Activated CD8-positive, alpha-beta memory T cell treated with anti-CD3 and anti-CD28 coated beads, Interleukin-2, amount 10 ng/mL, durations not matched to agents 7 days and 5 days (primary cell): ENCODE data around the gene KIF21A. TPM values are rescaled to one million over a fixed set of nuclear protein-coding genes. Genes with fewer than 3 reads are reported as not detected.

ENCODE experiments used
- ATAC-seq: fragments of 150-1000 bp; cut with Tn5 transposase; one replicate; pipeline ENCODE4 v1.10.0; 2021; ENCODE audit warnings: moderate library complexity
- CTCF ChIA-PET: fragments of 350-600 bp; sonication (Branson Sonifier 250); formaldehyde crosslinking; loops from one replicate; lab custom pipeline; 2021; ENCODE audit warnings: antibody characterized with exemption; lab: Charles Lee
- DNase-seq: peaks from one replicate; pipeline ENCODE4 v3.0.0-alpha.2; 2020
- H3K27ac Mint-ChIP-seq: one replicate; pipeline ENCODE4 v1.8.0; 2021; ENCODE audit warnings: mild to moderate bottlenecking, mixed read lengths
- H3K27me3 Mint-ChIP-seq: one replicate; pipeline ENCODE4 v1.8.0; 2021; ENCODE audit warnings: mixed read lengths
- H3K36me3 Mint-ChIP-seq: one replicate; pipeline ENCODE4 v1.8.0; 2021; ENCODE audit warnings: mild to moderate bottlenecking, mixed read lengths
- H3K4me1 Mint-ChIP-seq: one replicate; pipeline ENCODE4 v1.8.0; 2021; ENCODE audit warnings: mixed read lengths
- H3K4me3 Mint-ChIP-seq: one replicate; pipeline ENCODE4 v1.8.0; 2021; ENCODE audit warnings: mild to moderate bottlenecking, moderate library complexity, mixed read lengths
- H3K9me3 Mint-ChIP-seq: one replicate; pipeline ENCODE4 v1.8.0; 2022; ENCODE audit warnings: low read depth, mixed read lengths
- total RNA-seq, 2 experiments: library from RNA; stranded (reverse); gene quantifications; one replicate each; pipeline ENCODE4 v1.2.3, GENCODE V29; 2021

The KIF21A gene
- total RNA-seq, 2 experiments from 2014 or later, result 22.8 to 33.6 TPM

DNA sequence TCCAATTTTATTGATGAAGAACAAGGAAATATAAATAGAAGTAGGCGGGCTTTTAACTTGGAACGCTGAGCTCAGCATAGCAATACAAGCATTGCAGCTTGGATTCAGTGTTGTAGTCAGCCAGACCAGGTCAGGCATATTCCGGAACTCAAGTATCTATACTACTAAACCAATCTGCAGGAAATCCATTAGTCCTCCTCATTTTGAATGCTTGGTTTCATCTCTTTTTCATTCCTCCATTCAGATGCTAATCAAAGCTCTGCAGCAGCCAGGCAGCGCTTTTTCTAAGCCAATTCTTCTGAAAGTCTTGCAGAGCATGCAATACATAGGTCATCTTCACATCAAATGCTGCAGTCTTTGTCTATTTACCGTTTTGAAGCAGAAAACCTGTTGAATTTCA lies 49.0 kb downstream of the KIF21A start:
- H3K27ac Mint-ChIP-seq, result no peak overlapping the region
- no peak for ATAC-seq

GRCh38 chr12:39393179-39393578 lies 49.7 kb downstream of the KIF21A start:
- H3K4me3 Mint-ChIP-seq, result no peak overlapping the region
- H3K27ac Mint-ChIP-seq, result no peak overlapping the region
- no peaks in the 10 kb centered on the region for H3K27me3 Mint-ChIP-seq
- CTCF ChIA-PET, result no interaction called here
- H3K36me3 Mint-ChIP-seq, result peaks cover 14% of the 10 kb centered on the region
- ATAC-seq, result no peak
- DNase-seq, result no peak
- H3K4me1 Mint-ChIP-seq, result peaks cover 3% of the 10 kb centered on the region
- H3K9me3 Mint-ChIP-seq, result peaks cover 3% of the 10 kb centered on the region

More for the DNA sequence above, 49.0 kb downstream of the KIF21A start:
- peaks cover 3% of the 10 kb centered on the region for H3K9me3 Mint-ChIP-seq
- no peaks in the 10 kb centered on the region for H3K27me3 Mint-ChIP-seq
- CTCF ChIA-PET, result interaction anchor here (0.9 kb wide), 1 partner anchor 10 kb away, joined by 3 read pairs; no protein-coding TSS in a partner anchor
- no peak overlapping the region for H3K4me3 Mint-ChIP-seq
- H3K36me3 Mint-ChIP-seq, result peaks cover 11% of the 10 kb centered on the region
- no peak for DNase-seq
- H3K4me1 Mint-ChIP-seq, result peaks cover 3% of the 10 kb centered on the region

DNA sequence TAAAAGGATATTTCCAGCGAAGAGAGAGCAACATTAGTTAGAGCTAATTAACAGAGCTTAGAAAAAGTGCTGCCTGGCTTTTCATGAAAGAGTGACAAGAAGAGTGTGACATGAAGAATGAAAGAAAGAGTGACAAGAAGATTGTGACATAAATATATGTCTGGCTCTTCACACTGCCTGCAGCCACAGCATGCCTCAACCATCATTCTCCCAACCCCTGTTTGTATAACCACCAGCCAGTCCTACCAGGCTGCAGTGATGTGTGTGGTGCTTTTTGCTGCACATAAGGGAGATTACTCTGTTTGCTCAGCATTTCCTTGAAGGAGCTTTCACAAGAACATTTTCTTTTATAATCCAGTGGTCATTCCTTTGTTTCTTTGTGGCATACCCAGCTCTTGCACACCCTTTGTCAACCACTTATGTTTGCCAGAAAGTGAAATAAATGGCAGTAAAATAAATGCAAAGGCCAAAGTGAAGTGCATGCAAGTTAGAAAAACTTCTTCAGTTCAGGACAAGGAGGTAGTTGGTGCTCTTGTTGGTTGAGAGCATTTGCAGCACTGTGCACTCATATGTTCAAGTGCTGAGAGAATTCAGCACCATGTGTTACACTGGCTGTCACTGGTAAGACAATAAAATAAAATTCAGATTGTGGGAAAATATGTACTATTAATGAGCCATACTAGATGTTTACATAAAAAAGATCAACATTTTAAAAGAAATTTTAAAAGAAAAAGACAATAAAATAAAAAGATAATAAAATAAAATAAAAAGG lies 50.6 kb downstream of the KIF21A start:
- Mint-ChIP-seq H3K4me1 (peaks cover 3% of the 10 kb centered on the region), H3K36me3 (peaks cover 17% of the 10 kb centered on the region), H3K4me3 (no peak overlapping the region), H3K9me3 (peaks cover 3% of the 10 kb centered on the region), H3K27ac (no peak overlapping the region), H3K27me3 (no peaks in the 10 kb centered on the region)
- CTCF ChIA-PET, result no interaction called here
- ATAC-seq, result no peak
- no peak for DNase-seq

- DNase-seq (no peak), ATAC-seq (no peak)
- H3K4me1 Mint-ChIP-seq, result peaks cover 3% of the 10 kb centered on the region
- no peak overlapping the region for H3K27ac Mint-ChIP-seq
- no peak overlapping the region for H3K4me3 Mint-ChIP-seq
- H3K9me3 Mint-ChIP-seq, result peaks cover 3% of the 10 kb centered on the region
- CTCF ChIA-PET, result no interaction called here
- H3K27me3 Mint-ChIP-seq, result no peaks in the 10 kb centered on the region
- peaks cover 16% of the 10 kb centered on the region for H3K36me3 Mint-ChIP-seq
These were observed 52.2 kb downstream of the KIF21A start for GRCh38 chr12:39390752-39391151.

- H3K4me3 Mint-ChIP-seq, result no peak overlapping the region
These were observed 53.3 kb downstream of the KIF21A start for GRCh38 chr12:39389399-39390150.

GRCh38 chr12:39386335-39386734 lies 56.6 kb downstream of the KIF21A start:
- no peak for ATAC-seq
- no peaks in the 10 kb centered on the region for H3K9me3 Mint-ChIP-seq

More at GRCh38 chr12:39389399-39390150, 53.3 kb downstream of the KIF21A start:
- H3K36me3 Mint-ChIP-seq, result peaks cover 14% of the 10 kb centered on the region
- H3K27me3 Mint-ChIP-seq, result no peaks in the 10 kb centered on the region
- no peak for ATAC-seq
- no peaks in the 10 kb centered on the region for H3K9me3 Mint-ChIP-seq
- DNase-seq, result no peak
- peaks cover 3% of the 10 kb centered on the region for H3K4me1 Mint-ChIP-seq
- no peak overlapping the region for H3K27ac Mint-ChIP-seq
- CTCF ChIA-PET, result no interaction called here

DNA sequence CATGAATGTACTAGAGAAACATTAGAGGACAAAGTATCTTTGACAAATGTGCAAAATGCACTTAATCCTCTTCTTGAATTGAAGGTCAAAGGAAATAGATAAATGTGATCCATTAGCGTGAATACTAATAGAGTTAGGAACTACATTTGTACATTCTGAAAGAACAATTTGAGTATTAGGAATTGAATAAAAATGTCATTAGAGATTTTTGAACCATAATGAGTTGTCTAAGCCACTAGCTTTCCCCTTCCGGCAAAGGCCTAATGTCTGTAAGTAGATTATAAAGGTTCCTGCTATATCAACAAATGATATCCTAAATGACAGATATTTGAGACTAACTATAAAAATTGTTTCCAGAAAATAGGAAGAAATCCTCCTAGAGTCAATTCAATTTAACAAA lies 59.8 kb downstream of the KIF21A start:
- peaks cover 6% of the 10 kb centered on the region for H3K36me3 Mint-ChIP-seq
- no peaks in the 10 kb centered on the region for H3K9me3 Mint-ChIP-seq
- CTCF ChIA-PET, result no interaction called here
- no peak overlapping the region for H3K4me3 Mint-ChIP-seq
- peaks cover 4% of the 10 kb centered on the region for H3K4me1 Mint-ChIP-seq
- H3K27me3 Mint-ChIP-seq, result no peaks in the 10 kb centered on the region
- ATAC-seq (no peak), DNase-seq (no peak)
- H3K27ac Mint-ChIP-seq, result no peak overlapping the region

More at GRCh38 chr12:39386335-39386734, 56.6 kb downstream of the KIF21A start:
- DNase-seq, result no peak
- no peak overlapping the region for H3K27ac Mint-ChIP-seq
- CTCF ChIA-PET, result interaction anchor here (1.3 kb wide), 1 partner anchor 13 kb away, joined by 3 read pairs; no protein-coding TSS in a partner anchor
- no peak overlapping the region for H3K4me3 Mint-ChIP-seq
- no peaks in the 10 kb centered on the region for H3K27me3 Mint-ChIP-seq
- H3K4me1 Mint-ChIP-seq, result peaks cover 2% of the 10 kb centered on the region
- peaks cover 11% of the 10 kb centered on the region for H3K36me3 Mint-ChIP-seq

DNA sequence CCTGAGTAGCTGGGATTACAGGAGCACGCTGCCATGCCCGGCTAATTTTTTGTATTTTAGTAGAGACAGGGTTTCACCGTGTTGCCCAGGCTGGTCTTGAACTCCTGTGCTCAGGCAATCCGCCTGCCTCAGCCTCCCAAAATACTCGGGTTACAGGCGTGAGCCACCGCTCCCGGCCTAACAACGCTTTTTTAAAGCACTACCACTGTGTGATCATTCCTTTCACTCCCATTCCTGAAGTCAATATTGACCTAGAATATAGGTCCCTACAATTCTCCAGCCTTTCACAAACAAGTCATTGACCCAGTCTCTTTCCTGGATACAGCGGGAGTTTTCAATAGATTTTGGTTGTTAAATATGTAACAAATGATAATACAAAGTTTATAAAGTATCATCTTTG lies 62.8 kb downstream of the KIF21A start:
- no peak for DNase-seq
- ATAC-seq, result no peak
- no peak overlapping the region for H3K4me3 Mint-ChIP-seq
- H3K36me3 Mint-ChIP-seq, result peaks cover 7% of the 10 kb centered on the region
- H3K4me1 Mint-ChIP-seq, result peaks cover 9% of the 10 kb centered on the region
- no peak overlapping the region for H3K27ac Mint-ChIP-seq
- H3K9me3 Mint-ChIP-seq, result no peaks in the 10 kb centered on the region
- no peaks in the 10 kb centered on the region for H3K27me3 Mint-ChIP-seq
- CTCF ChIA-PET, result interaction anchor here (1.1 to 2.4 kb wide), 2 partner anchors 20 to 64 kb away, joined by 3 to 5 read pairs; no protein-coding TSS in a partner anchor

GRCh38 chr12:39378341-39378740 lies 64.6 kb downstream of the KIF21A start:
- Mint-ChIP-seq H3K9me3 (no peaks in the 10 kb centered on the region), H3K4me1 (peaks cover 15% of the 10 kb centered on the region), H3K4me3 (no peak overlapping the region), H3K27me3 (no peaks in the 10 kb centered on the region), H3K27ac (no peak overlapping the region), H3K36me3 (peaks cover 7% of the 10 kb centered on the region)
- ATAC-seq, result no peak
- no peak for DNase-seq
- CTCF ChIA-PET, result no interaction called here

DNA sequence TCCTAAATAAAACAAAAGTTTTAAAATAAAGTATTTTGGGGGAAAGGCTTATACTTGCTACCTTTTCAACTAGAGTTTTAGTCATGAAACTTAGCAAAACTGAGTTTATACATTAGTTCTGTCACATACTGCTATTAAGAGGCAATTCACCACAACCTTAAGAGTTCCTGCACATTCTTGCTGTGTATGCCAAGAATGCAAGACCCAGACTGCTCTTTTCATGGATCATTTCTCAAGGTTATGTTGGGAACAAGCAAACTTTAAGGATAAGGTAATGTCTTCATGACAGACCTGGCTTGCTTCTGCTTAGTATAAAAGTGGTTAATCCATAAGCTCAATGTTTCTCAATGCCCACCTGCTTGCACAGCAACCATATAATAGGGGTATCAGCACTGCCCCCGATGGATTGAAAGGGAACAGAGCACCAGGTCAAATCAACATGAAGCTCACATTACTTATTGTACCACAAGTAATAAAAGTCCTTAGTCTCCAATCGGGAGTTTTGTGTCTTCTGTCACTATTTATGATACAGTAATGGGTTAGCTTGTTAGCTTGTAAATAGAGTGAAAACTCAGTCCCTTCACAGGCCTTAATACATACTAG lies 67.6 kb downstream of the KIF21A start:
- CTCF ChIA-PET, result interaction anchor here (1.4 to 1.5 kb wide), 2 partner anchors 70 to 469 kb away, joined by 3 read pairs; no protein-coding TSS in a partner anchor
- no peak for DNase-seq
- H3K4me1 Mint-ChIP-seq, result peaks cover 32% of the 10 kb centered on the region
- no peak overlapping the region for H3K27ac Mint-ChIP-seq
- H3K4me3 Mint-ChIP-seq, result no peak overlapping the region
- H3K36me3 Mint-ChIP-seq, result peaks cover 17% of the 10 kb centered on the region
- ATAC-seq, result no peak
- no peaks in the 10 kb centered on the region for H3K27me3 Mint-ChIP-seq
- H3K9me3 Mint-ChIP-seq, result no peaks in the 10 kb centered on the region

- peaks cover 40% of the 10 kb centered on the region for H3K4me1 Mint-ChIP-seq
- peaks cover 21% of the 10 kb centered on the region for H3K36me3 Mint-ChIP-seq
- ATAC-seq (peak; percentile 99), DNase-seq (peak; percentile 68)
- peak overlapping the region; percentile 82 for H3K27ac Mint-ChIP-seq
- H3K27me3 Mint-ChIP-seq, result no peaks in the 10 kb centered on the region
- no peaks in the 10 kb centered on the region for H3K9me3 Mint-ChIP-seq
- H3K4me3 Mint-ChIP-seq, result peak overlapping the region; percentile 44
- CTCF ChIA-PET, result interaction anchor here (0.7 to 1.5 kb wide), 8 partner anchors 9 to 617 kb away, joined by 3 to 6 read pairs (median 3); no protein-coding TSS in a partner anchor
These were observed 70.0 kb downstream of the KIF21A start for GRCh38 chr12:39372929-39373328.

GRCh38 chr12:39372204-39372925 lies 70.6 kb downstream of the KIF21A start:
- Mint-ChIP-seq H3K4me1 (peaks cover 40% of the 10 kb centered on the region), H3K4me3 (peak overlapping the region; percentile 44), H3K36me3 (peaks cover 21% of the 10 kb centered on the region), H3K27me3 (no peaks in the 10 kb centered on the region), H3K27ac (peak overlapping the region; percentile 82), H3K9me3 (no peaks in the 10 kb centered on the region)
- DNase-seq, result no peak
- CTCF ChIA-PET, result interaction anchor here (0.7 to 1.3 kb wide), 5 partner anchors 9 to 617 kb away, joined by 3 to 6 read pairs (median 3); no protein-coding TSS in a partner anchor
- ATAC-seq, result peak; percentile 25
